Breast epithelium (tissue), 4 donors: ENCODE data around the gene MSL3. TPM values are rescaled to one million over a fixed set of nuclear protein-coding genes. Genes with fewer than 3 reads are reported as not detected.

ENCODE experiments used
- DNase-seq, 2 donors: peaks; one replicate each; pipeline ENCODE4 v3.0.0-alpha.2; 2019; ENCODE audit warnings: low spot score in 2 of 2
- H3K27ac ChIP-seq, 2 donors: fragments of 200-600 bp; sonication (generic) in 1 of 2; one replicate each; pipeline ENCODE4 v1.5.1; 2016 to 2019; ENCODE audit warnings: mild to moderate bottlenecking in 1 of 2
- H3K27me3 ChIP-seq, 2 donors: fragments of 200-600 bp; sonication (generic) in 1 of 2; one replicate each; pipeline versions ENCODE4 v1.5.1 to v1.6.0; 2017 to 2019; ENCODE audit warnings: control low read depth in 1 of 2, mild to moderate bottlenecking in 1 of 2
- H3K36me3 ChIP-seq: fragments of 200-600 bp; one replicate; pipeline ENCODE4 v1.5.1; 2019
- H3K4me1 ChIP-seq, 2 donors: fragments of 200-600 bp; sonication (generic); one replicate each; pipeline ENCODE4 v1.5.1; 2016 to 2019; ENCODE audit warnings: control low read depth in 1 of 2
- H3K4me3 ChIP-seq, 3 donors: fragments of 200-600 bp; sonication (generic); 1 replicate in 2 of 3; 2 replicates in 1 of 3; pipeline ENCODE4 v1.5.1; 2016 to 2019; ENCODE audit warnings: mild to moderate bottlenecking in 3 of 3, moderate library complexity in 2 of 3
- H3K9me3 ChIP-seq, 2 donors: fragments of 200-600 bp; sonication (generic) in 1 of 2; one replicate each; pipeline ENCODE4 v1.5.1; 2016 to 2019; ENCODE audit warnings: control low read depth in 1 of 2
- POLR2A ChIP-seq: fragments of 450-650 bp; IDR thresholded peaks from one replicate; pipeline ENCODE4 v1.6.1; 2016; ENCODE audit warnings: antibody characterized with exemption, mild to moderate bottlenecking, moderate library complexity
- POLR2AphosphoS5 ChIP-seq, 3 donors: sonication (generic); formaldehyde crosslinking; IDR thresholded peaks; one replicate each; pipeline ENCODE4 v1.6.1; 2017; ENCODE audit warnings: antibody characterized with exemption in 3 of 3
- intact Hi-C: fragments of 100-400 bp; cut with DNase I; formaldehyde crosslinking; loops from one replicate; pipeline ENCODE4 v1.15.1; 2023; ENCODE audit warnings: low total_unique reads
- total RNA-seq, 3 donors: library from RNA; depleted of rRNA; stranded (reverse); fragments of >200 nt; gene quantifications; one replicate each; pipeline ENCODE4 v1.1.0, GENCODE V29; 2016
- TF ChIP-seq, protein P1 (sequence below), 3 donors: fragments of 450-650 bp; IDR thresholded peaks; one replicate each; pipeline ENCODE4 v1.5.1; 2016 to 2017; ENCODE audit warnings: antibody characterized with exemption in 3 of 3, mild to moderate bottlenecking in 3 of 3, moderate library complexity in 3 of 3

The MSL3 gene
- total RNA-seq, 3 donors from 2014 or later: 20.0 to 26.3 (median 24.3) TPM

- Histone ChIP-seq H3K4me3 (no peak overlapping the region), H3K27me3 (peaks cover 0 to 17% of the 10 kb centered on the region in 2 donors), H3K36me3 (peaks cover 3% of the 10 kb centered on the region), H3K9me3 (no peaks in the 10 kb centered on the region), H3K27ac (no peak overlapping the region), H3K4me1 (no peaks in the 10 kb centered on the region)
- intact Hi-C loops: no loop called here
- DNase-seq: no peak
- TF ChIP-seq POLR2AphosphoS5 (IDR thresholded peaks at IDR 0.05): no peak
- TF ChIP-seq, protein P1, sequence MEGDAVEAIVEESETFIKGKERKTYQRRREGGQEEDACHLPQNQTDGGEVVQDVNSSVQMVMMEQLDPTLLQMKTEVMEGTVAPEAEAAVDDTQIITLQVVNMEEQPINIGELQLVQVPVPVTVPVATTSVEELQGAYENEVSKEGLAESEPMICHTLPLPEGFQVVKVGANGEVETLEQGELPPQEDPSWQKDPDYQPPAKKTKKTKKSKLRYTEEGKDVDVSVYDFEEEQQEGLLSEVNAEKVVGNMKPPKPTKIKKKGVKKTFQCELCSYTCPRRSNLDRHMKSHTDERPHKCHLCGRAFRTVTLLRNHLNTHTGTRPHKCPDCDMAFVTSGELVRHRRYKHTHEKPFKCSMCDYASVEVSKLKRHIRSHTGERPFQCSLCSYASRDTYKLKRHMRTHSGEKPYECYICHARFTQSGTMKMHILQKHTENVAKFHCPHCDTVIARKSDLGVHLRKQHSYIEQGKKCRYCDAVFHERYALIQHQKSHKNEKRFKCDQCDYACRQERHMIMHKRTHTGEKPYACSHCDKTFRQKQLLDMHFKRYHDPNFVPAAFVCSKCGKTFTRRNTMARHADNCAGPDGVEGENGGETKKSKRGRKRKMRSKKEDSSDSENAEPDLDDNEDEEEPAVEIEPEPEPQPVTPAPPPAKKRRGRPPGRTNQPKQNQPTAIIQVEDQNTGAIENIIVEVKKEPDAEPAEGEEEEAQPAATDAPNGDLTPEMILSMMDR (IDR thresholded peaks at IDR 0.05): no peak
- TF ChIP-seq POLR2A: no peak
Observed at GRCh38 chrX:11765449-11765848, 7.4 kb downstream of the MSL3 start.

DNA sequence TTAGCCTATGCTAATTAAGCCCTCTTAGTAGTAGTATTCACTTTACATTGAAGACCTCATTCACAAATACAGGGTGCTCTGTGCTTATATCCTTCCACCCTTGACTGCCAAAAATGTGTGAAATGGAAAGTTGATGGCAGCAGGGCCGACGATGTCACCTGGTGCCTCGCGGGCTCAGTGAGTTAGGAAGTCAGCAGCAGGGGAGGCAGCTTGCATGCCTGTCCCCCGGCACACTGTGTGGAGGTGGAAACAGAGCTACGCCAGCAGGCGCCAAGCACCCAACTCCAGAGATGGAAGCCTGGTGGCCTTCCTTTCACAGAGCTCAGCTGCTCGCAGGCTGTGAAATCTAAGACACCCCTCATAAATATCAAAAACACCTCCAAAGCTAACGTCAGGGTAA is 8.4 kb downstream of the MSL3 start:
- Histone ChIP-seq H3K9me3 (no peaks in the 10 kb centered on the region), H3K27me3 (peaks cover 0 to 17% of the 10 kb centered on the region in 2 donors), H3K36me3 (peaks cover 3% of the 10 kb centered on the region), H3K27ac (no peak overlapping the region), H3K4me3 (no peak overlapping the region), H3K4me1 (no peaks in the 10 kb centered on the region)
- TF ChIP-seq POLR2A: no peak
- TF ChIP-seq POLR2AphosphoS5 (IDR thresholded peaks at IDR 0.05): no peak
- TF ChIP-seq, protein P1 (IDR thresholded peaks at IDR 0.05): no peak
- DNase-seq: no peak
- intact Hi-C loops: no loop called here

DNA sequence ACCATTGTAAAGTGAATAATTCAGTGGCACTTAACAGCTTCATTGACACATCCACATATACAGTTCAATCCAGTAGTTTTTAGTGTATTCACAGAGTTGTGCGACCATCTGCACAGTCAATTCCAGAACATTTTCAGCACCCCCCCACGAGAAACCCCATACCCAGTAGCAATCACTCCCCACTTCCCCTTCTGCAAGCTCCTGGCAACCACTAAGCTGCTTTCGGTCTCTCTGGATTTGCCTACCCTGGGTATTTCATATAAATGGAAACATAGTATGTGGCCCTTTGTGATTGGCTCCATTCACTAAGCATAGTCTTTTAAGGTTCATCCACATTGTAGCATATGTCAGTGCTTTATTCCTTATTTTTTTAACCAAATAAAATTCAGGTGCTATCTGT is 10.0 kb downstream of the MSL3 start:
- no peaks in the 10 kb centered on the region for H3K4me1 ChIP-seq
- TF ChIP-seq, protein P1 (IDR thresholded peaks at IDR 0.05): no peak
- no peak for TF ChIP-seq POLR2AphosphoS5 (IDR thresholded peaks at IDR 0.05)
- TF ChIP-seq POLR2A: no peak
- intact Hi-C loops: no loop called here
- peaks cover 3% of the 10 kb centered on the region for H3K36me3 ChIP-seq
- peaks cover 0 to 15% of the 10 kb centered on the region in 2 donors for H3K27me3 ChIP-seq
- H3K4me3 ChIP-seq: no peak overlapping the region
- no peak for DNase-seq
- no peaks in the 10 kb centered on the region for H3K9me3 ChIP-seq
- no peak overlapping the region for H3K27ac ChIP-seq

DNA sequence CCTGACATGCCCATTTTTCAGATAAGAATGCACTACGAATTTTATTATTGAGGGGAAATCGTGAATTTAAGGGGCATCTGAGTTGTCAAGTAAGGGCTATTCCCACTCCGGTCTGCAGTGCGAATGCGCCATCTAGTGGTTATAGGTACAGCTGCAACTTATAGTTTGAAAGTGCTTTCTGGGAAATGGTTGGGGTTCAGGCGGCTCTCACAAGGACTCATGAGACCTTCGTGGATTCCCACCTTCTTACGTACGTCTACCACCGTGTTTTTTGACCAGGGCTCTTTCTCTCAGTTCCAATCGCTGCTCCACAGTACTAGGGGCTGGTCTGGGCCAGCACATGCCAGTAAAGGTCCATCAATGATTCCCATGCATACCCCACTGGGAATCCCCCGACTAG is 12.3 kb downstream of the MSL3 start:
- intact Hi-C loops: no loop called here
- no peak overlapping the region for H3K4me3 ChIP-seq
- peaks cover 0 to 9% of the 10 kb centered on the region in 2 donors for H3K27me3 ChIP-seq
- H3K36me3 ChIP-seq: peaks cover 3% of the 10 kb centered on the region
- no peak overlapping the region for H3K27ac ChIP-seq
- no peak for DNase-seq
- no peaks in the 10 kb centered on the region for H3K4me1 ChIP-seq
- TF ChIP-seq POLR2A (no peak), POLR2AphosphoS5 (IDR thresholded peaks at IDR 0.05) (no peak)
- TF ChIP-seq, protein P1 (IDR thresholded peaks at IDR 0.05): peak; percentile 60 to 71 (median 62)
- no peaks in the 10 kb centered on the region for H3K9me3 ChIP-seq

GRCh38 chrX:11778230-11778629 is 20.2 kb downstream of the MSL3 start:
- TF ChIP-seq, protein P1 (IDR thresholded peaks at IDR 0.05): no peak
- TF ChIP-seq POLR2AphosphoS5 (IDR thresholded peaks at IDR 0.05) (no peak), POLR2A (no peak)
- intact Hi-C loops: no loop called here
- DNase-seq: no peak

More at GRCh38 chrX:11778230-11778629, 20.2 kb downstream of the MSL3 start:
- Histone ChIP-seq H3K9me3 (no peaks in the 10 kb centered on the region), H3K27me3 (peaks cover 0 to 11% of the 10 kb centered on the region in 2 donors), H3K27ac (peak overlapping the region in 1 of 2 donors; percentile 38), H3K4me3 (no peak overlapping the region), H3K4me1 (no peaks in the 10 kb centered on the region), H3K36me3 (no peaks in the 10 kb centered on the region)
